CD4-positive, alpha-beta T cell treated with Interleukin-10 for 1 hour (primary cell): ENCODE data around the gene AFF3.
"Not testable (repeated sequence)": the region's sequence is repeated elsewhere in the genome, so short reads cannot be mapped to it uniquely, and the experiment has no call there.

Experiments used
- DNase-seq: peaks from one replicate; pipeline ENCODE4 v3.0.0-alpha.2; 2020

The AFF3 gene

GRCh38 chr2:99776206-99776905, 366.0 kb downstream of the AFF3 start:
- DNase-seq, result no peak

- no peak for DNase-seq
Observed at GRCh38 chr2:99775585-99775984, 366.8 kb downstream of the AFF3 start.

GRCh38 chr2:99773642-99774041, 368.7 kb downstream of the AFF3 start:
- not testable (repeated sequence) for DNase-seq

GRCh38 chr2:99772591-99773331, 369.6 kb downstream of the AFF3 start:
- no peak for DNase-seq

- no peak for DNase-seq
Observed at GRCh38 chr2:99771681-99772333, 370.6 kb downstream of the AFF3 start.

GRCh38 chr2:99770876-99771275, 371.5 kb downstream of the AFF3 start:
- no peak for DNase-seq

- DNase-seq, result no peak
Observed at GRCh38 chr2:99765731-99766318, 376.6 kb downstream of the AFF3 start.

GRCh38 chr2:99763764-99764163, 378.6 kb downstream of the AFF3 start:
- DNase-seq, result no peak

GRCh38 chr2:99762714-99763113, 379.7 kb downstream of the AFF3 start:
- no peak for DNase-seq

GRCh38 chr2:99757611-99758114, 384.7 kb downstream of the AFF3 start:
- DNase-seq, result no peak

GRCh38 chr2:99756059-99756458, 386.3 kb downstream of the AFF3 start:
- no peak for DNase-seq

- no peak for DNase-seq
Observed at GRCh38 chr2:99754210-99754609, 388.2 kb downstream of the AFF3 start.

GRCh38 chr2:99753505-99753904, 388.9 kb downstream of the AFF3 start:
- no peak for DNase-seq

GRCh38 chr2:99748344-99748743, 394.0 kb downstream of the AFF3 start:
- no peak for DNase-seq

- no peak for DNase-seq
Observed at GRCh38 chr2:99747842-99748241, 394.5 kb downstream of the AFF3 start.

- DNase-seq, result no peak
Observed at GRCh38 chr2:99743146-99743545, 399.2 kb downstream of the AFF3 start.

- DNase-seq, result no peak
Observed at GRCh38 chr2:99737537-99737936, 404.9 kb downstream of the AFF3 start.

GRCh38 chr2:99735753-99736152, 406.6 kb downstream of the AFF3 start:
- DNase-seq, result no peak

GRCh38 chr2:99735314-99735713, 407.1 kb downstream of the AFF3 start:
- DNase-seq, result not testable (repeated sequence)

GRCh38 chr2:99734236-99734635, 408.2 kb downstream of the AFF3 start:
- DNase-seq, result no peak

GRCh38 chr2:99729104-99730025, 413.0 kb downstream of the AFF3 start:
- no peak for DNase-seq

- DNase-seq, result no peak
Observed at GRCh38 chr2:99728166-99728565, 414.2 kb downstream of the AFF3 start.
